Esophagus squamous epithelium (tissue), 4 donors: Measurements from ENCODE around the gene EMD.

Experiments used
- CTCF ChIP-seq, 6 experiments: fragments of 450-650 bp in 4 of 6; fragments of 200-600 bp in 2 of 6; sonication (generic) in 2 of 6; IDR thresholded peaks; one replicate each; pipeline ENCODE4 v1.5.1; 2016 to 2019; ENCODE audit warnings: antibody characterized with exemption in 6 of 6, mild to moderate bottlenecking in 4 of 6, moderate library complexity in 4 of 6
- POLR2A ChIP-seq, 4 donors: fragments of 450-650 bp; IDR thresholded peaks; one replicate each; pipeline ENCODE4 v1.6.1; 2017; ENCODE audit warnings: antibody characterized with exemption in 4 of 4, mild to moderate bottlenecking in 4 of 4, moderate library complexity in 3 of 4

DNA sequence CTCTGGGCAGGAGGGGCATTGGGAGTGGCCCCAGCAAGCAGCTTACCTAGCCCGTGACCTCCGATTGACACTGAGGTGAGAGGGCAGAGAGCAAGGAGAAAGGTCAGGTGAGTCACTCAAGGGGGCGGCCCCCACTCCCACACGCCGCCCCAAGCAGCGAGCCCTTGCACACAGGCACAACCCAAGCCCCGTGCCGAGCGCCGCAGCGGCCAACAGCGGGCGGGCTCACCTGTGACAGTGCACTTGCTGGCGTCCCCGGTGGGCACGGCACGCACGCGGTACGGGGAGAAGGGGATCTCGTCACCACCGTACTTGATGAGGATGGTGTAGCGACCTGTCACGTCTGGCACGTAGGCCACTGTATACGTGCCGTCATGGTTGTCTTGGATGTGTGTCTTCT lies 21.9 kb upstream of the EMD start:
- TF ChIP-seq CTCF (IDR thresholded peaks at IDR 0.05) (no peak), POLR2A (IDR thresholded peaks at IDR 0.05) (no peak)
